ENCODE results near the gene ZXDA. TPM values are rescaled to one million over a fixed set of nuclear protein-coding genes. Genes with fewer than 3 reads are reported as not detected.
A peak's percentile ranks its signal among the peaks of the same experiment; 100 is the strongest.

The ZXDA gene
- total and polyA plus RNA-seq, 9 of the 15 experiments (the other 6 are each of a cell fraction or from before 2014, with no cell fraction given) = 0.01 to 0.51 (median 0.28) TPM; not detected in 1

DNA sequence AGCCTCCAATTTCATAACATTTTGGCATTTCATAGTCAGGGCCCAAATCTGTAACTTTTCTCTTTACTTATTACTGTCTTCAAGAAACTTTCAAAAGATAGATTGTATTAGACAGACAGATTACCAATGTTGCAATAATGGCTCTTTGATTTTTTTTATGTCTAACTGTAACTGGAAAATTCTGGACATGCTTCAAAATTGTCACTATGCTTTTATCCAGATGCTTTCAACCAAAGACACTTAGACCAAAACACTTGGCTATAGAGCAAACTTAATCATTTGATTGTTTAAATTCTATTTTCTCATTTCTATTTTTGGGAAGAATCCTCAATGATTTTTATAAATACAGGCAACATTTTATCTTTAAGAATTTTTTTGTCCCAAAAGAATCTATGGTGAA is 10.4 kb downstream of the ZXDA start:
- intact Hi-C loops (cut with micrococcal nuclease) (loop anchor here (10.0 kb wide), 1 partner anchor 55 kb away; no protein-coding TSS in a partner anchor), in situ Hi-C loops (cut with MboI) (no loop called here)
- H3K79me2 ChIP-seq (ENCODE audit: control insufficient read depth, insufficient read depth, low read length) = no peaks in the 10 kb centered on the region
- H4K20me1 ChIP-seq (replicated peaks; ENCODE audit: control insufficient read depth, insufficient read depth, low read length) = no peaks in the 10 kb centered on the region
- no peak overlapping the region for H3K27ac ChIP-seq (ENCODE audit: extremely low read depth, low read depth, low read length)
- H3K9me3 ChIP-seq (replicated peaks; ENCODE audit: control insufficient read depth, insufficient read depth, low read depth, low read length) = no peaks in the 10 kb centered on the region
- H3K36me3 ChIP-seq (ENCODE audit: control insufficient read depth, insufficient read depth, low read length) = no peaks in the 10 kb centered on the region
- CTCF ChIA-PET (ENCODE audit: low intra/inter-chr PET ratio) = no interaction called here
- no peak overlapping the region for H3K4me2 ChIP-seq (ENCODE audit: insufficient read depth, low read length)
- H3K27me3 ChIP-seq (ENCODE audit: control insufficient read depth in 2 of 2, insufficient read depth in 2 of 2, low read length in 2 of 2) = no peaks in the 10 kb centered on the region
- ATAC-seq (no peak), FAIRE-seq (no peak), DNase-seq (ENCODE audit: extremely low read depth in 1 of 4, low spot score in 3 of 4) (no peak)
- no peaks in the 10 kb centered on the region for H3K4me1 ChIP-seq (replicated peaks in 1 of 2; ENCODE audit: control insufficient read depth in 2 of 2, insufficient read depth in 2 of 2, low read length in 2 of 2)
- no peak overlapping the region for H3K4me3 ChIP-seq
- no peak for TF ChIP-seq OTX1 (CRISPR knock-in tag; IDR thresholded peaks at IDR 0.05)
- POLR2A ChIA-PET = no interaction called here
- H2AFZ ChIP-seq (ENCODE audit: low read depth, low read length) = no peak overlapping the region
- H3K9me1 ChIP-seq (ENCODE audit: control insufficient read depth, insufficient read depth, low read length) = no peaks in the 10 kb centered on the region
- H3K9ac ChIP-seq (ENCODE audit: insufficient read depth in 1 of 2, low read depth in 2 of 2, low read length in 2 of 2) = no peak overlapping the region
- BruUV-seq (replicated peaks) = no TSS peak

DNA sequence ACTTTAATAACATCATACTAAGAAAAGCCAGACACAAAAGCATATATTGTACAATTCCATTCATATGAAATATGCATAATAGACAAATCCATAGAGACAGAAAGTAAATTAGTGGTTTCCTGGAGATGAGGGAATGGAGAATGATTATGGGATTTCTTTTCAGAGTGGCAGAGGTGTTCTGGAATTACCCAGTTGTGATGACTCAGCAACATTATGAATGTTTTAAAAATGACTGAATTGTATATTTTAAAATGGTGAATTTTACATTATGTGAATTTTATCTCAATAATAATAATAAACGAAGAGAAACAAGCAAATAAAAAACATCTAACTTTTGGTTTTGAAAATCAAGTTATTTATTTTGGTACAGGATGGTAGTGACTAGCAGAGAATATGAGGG is 11.2 kb downstream of the ZXDA start:
- ATAC-seq (no peak), FAIRE-seq (no peak), DNase-seq (ENCODE audit: extremely low read depth in 1 of 4, low spot score in 3 of 4) (no peak)
- no peaks in the 10 kb centered on the region for H3K9me1 ChIP-seq (ENCODE audit: control insufficient read depth, insufficient read depth, low read length)
- ChIA-PET CTCF (ENCODE audit: low intra/inter-chr PET ratio) (no interaction called here), POLR2A (no interaction called here)
- in situ Hi-C loops (cut with MboI) (no loop called here), intact Hi-C loops (cut with micrococcal nuclease) (no loop called here)
- H3K9ac ChIP-seq (ENCODE audit: insufficient read depth in 1 of 2, low read depth in 2 of 2, low read length in 2 of 2) = no peak overlapping the region
- H3K79me2 ChIP-seq (ENCODE audit: control insufficient read depth, insufficient read depth, low read length) = no peaks in the 10 kb centered on the region
- no peak overlapping the region for H2AFZ ChIP-seq (ENCODE audit: low read depth, low read length)
- H3K27me3 ChIP-seq (ENCODE audit: control insufficient read depth in 2 of 2, insufficient read depth in 2 of 2, low read length in 2 of 2) = no peaks in the 10 kb centered on the region
- BruUV-seq (replicated peaks) = no TSS peak
- H3K9me3 ChIP-seq (replicated peaks; ENCODE audit: control insufficient read depth, insufficient read depth, low read depth, low read length) = no peaks in the 10 kb centered on the region
- no peaks in the 10 kb centered on the region for H3K4me1 ChIP-seq (replicated peaks in 1 of 2; ENCODE audit: control insufficient read depth in 2 of 2, insufficient read depth in 2 of 2, low read length in 2 of 2)
- no peaks in the 10 kb centered on the region for H3K36me3 ChIP-seq (ENCODE audit: control insufficient read depth, insufficient read depth, low read length)
- 0% methylated on average over 1 of the region's 1 CpG for WGBS (ENCODE audit: insufficient coverage, low coverage, missing lambda C conversion rate)
- H3K4me2 ChIP-seq (ENCODE audit: insufficient read depth, low read length) = no peak overlapping the region
- TF ChIP-seq SOX6 (IDR thresholded peaks at IDR 0.05) (no peak), ZFX (CRISPR knock-in tag; IDR thresholded peaks at IDR 0.05) (no peak), MAFK (IDR thresholded peaks at IDR 0.05; ENCODE audit: low read length) (peak; percentile 84), MAFF (IDR thresholded peaks at IDR 0.05; ENCODE audit: low read length) (peak; percentile 73), ZNF232 (CRISPR knock-in tag; IDR thresholded peaks at IDR 0.05) (no peak), ZNF316 (IDR thresholded peaks at IDR 0.05) (peak; percentile 83), C11orf30 (IDR thresholded peaks at IDR 0.05; ENCODE audit: low read depth) (peak; percentile 67), MAFG (tag; conservative IDR thresholded peaks at IDR 0.05) (peak; percentile 79)
- TF ChIP-seq, protein P1, sequence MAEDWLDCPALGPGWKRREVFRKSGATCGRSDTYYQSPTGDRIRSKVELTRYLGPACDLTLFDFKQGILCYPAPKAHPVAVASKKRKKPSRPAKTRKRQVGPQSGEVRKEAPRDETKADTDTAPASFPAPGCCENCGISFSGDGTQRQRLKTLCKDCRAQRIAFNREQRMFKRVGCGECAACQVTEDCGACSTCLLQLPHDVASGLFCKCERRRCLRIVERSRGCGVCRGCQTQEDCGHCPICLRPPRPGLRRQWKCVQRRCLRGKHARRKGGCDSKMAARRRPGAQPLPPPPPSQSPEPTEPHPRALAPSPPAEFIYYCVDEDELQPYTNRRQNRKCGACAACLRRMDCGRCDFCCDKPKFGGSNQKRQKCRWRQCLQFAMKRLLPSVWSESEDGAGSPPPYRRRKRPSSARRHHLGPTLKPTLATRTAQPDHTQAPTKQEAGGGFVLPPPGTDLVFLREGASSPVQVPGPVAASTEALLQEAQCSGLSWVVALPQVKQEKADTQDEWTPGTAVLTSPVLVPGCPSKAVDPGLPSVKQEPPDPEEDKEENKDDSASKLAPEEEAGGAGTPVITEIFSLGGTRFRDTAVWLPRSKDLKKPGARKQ (CRISPR knock-in tag; IDR thresholded peaks at IDR 0.05) = no peak
- no peaks in the 10 kb centered on the region for H4K20me1 ChIP-seq (replicated peaks; ENCODE audit: control insufficient read depth, insufficient read depth, low read length)
- H3K27ac ChIP-seq (ENCODE audit: extremely low read depth, low read depth, low read length) = no peak overlapping the region
- H3K4me3 ChIP-seq = no peak overlapping the region

Measured in K562 (cell line).